EL (cell line): Measurements from ENCODE around the gene CHRDL1.
"Not testable (repeated sequence)": the region's sequence is repeated elsewhere in the genome, so short reads cannot be mapped to it uniquely, and the experiment has no call there.

Experiments used
- DNase-seq: peaks from one replicate; pipeline ENCODE4 v3.0.0-alpha.2; 2016

CHRDL1 gene, protein sequence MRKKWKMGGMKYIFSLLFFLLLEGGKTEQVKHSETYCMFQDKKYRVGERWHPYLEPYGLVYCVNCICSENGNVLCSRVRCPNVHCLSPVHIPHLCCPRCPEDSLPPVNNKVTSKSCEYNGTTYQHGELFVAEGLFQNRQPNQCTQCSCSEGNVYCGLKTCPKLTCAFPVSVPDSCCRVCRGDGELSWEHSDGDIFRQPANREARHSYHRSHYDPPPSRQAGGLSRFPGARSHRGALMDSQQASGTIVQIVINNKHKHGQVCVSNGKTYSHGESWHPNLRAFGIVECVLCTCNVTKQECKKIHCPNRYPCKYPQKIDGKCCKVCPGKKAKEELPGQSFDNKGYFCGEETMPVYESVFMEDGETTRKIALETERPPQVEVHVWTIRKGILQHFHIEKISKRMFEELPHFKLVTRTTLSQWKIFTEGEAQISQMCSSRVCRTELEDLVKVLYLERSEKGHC

DNA sequence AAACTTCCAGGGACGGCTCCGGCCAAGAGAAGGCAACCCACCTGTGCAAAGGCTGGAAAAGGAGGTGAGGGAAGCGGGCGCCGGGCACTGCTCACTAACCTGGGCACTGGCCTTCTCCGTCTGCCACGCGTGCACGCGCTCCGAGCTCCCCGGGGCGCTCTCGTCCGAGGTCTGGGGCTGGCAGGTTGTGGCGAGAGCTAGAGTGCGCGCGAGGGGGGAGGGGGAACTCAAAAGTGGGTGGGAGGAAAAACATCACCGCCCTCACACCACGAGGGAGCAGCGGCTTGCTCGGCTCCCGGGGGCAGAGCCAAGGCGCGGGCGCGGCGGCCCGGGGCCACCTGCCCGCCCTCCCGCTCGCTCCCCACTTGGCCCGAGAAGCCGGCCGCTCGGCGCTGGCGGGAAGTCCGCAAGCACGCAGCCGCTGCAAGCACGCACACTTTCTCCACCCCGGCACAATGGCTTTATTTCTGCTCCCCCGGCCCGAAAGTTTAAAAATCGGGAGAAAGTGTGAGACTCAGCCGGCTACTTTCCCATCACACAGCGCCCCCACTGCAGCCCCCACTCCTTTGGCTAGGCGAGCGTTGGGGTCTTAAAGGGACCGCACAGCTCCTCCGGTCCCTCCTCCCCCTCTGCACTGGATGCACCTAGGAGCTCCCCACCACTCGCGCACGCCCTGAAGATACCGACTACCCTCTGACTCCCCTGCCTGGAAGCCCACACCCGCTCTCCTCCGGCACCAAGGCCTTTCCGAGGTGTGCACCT lies at the start of gene CHRDL1:
Gene CHRDL1, minus strand, starts transcription at position 173 of the 762 bp plus-strand sequence. CDS start 3,636 bp downstream, outside the sequence.
- DNase-seq: peak; percentile 59

DNA sequence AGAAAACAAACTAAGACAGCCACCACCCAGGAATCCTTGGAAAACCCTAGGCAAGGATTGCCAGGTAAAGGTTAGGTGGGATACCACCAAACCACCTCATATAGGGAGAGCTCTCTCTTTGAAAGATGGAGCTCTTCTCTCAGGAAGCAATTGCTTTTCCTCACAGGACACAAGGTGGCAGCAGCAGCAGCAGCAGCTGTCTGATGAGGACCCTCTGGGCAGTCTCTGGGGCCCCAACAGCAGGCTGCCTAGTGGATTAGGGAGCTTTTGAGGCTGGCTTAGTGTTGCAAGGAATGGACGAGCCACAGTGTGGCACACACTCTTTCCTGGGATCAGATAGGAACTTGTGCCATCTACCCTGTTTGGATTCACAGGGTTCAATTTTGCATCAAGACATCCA lies 41.4 kb upstream of the CHRDL1 start:
- DNase-seq: no peak

DNA sequence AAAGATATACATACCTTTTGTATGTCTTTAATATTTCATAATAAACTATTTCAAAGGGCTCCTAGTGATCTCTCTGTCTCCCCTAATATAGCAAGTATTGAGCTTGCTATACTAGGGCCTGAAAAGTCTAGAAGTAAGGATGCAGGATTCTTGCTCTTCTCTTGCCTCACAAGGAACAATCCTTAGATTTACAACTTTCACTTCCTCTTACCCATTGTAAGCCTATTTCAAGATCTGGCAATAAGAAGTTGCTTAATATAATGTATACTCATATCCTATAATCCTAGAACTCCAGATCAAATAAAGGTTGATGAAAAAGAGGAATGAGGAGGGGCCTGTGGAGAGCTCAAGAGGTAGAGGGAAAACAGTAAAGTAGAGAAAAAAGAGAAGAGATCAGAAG lies 40.8 kb upstream of the CHRDL1 start:
- DNase-seq: no peak

DNA sequence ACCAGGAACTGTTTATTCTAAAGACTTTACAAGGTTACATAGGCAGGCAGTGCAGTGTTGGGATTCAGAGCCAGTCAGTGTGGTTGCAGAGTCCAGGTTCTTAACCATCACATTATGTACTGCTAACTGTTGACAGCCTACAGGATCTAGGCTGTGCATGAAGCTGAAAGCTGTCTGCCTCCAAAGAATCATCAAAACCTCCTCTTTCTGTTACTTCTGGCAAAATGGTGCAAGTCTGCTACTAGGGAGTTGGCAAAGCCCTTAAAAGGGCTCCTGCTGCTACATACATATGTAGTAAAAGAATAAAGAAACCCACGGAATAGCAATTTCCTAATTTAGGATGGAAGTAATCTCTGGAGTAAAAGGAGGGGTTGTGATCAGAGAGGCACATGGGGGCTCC lies 40.4 kb upstream of the CHRDL1 start:
- DNase-seq: no peak

DNA sequence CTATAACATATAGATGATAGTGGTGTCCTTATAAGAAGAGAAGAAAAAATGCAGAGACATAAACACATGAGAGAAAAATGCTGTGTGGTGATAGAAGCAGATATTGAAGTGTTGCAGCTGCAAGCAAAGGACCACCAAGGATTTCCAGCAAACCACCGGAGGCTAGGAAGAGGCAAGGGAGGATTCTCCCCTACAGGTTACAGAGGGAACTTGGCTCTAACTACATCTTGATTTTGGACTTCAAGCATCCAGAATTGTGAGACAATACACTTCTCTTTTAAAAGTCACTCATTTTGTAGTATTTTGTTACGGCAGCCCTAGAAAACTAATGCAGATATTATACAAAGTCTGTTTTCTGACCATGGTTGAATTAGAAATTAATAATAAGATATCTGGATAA lies 30.4 kb upstream of the CHRDL1 start:
- DNase-seq: no peak

DNA sequence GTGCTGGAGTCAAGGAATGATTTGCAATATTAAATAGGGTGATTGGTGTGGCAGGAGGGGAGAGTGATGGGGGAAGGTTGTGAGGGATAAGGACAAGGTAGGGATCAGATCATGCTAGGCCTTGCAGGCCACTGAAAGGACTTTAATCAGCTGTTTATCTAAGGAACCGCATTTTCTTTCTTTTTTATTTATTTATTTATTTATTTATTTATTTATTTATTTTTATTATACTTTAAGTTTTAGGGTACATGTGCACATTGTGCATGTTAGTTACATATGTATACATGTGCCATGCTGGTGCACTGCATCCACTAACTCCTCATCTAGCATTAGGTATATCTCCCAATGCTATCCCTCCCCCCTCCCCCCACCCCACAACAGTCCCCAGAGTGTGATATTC lies 20.9 kb upstream of the CHRDL1 start:
- DNase-seq: not testable (repeated sequence)

DNA sequence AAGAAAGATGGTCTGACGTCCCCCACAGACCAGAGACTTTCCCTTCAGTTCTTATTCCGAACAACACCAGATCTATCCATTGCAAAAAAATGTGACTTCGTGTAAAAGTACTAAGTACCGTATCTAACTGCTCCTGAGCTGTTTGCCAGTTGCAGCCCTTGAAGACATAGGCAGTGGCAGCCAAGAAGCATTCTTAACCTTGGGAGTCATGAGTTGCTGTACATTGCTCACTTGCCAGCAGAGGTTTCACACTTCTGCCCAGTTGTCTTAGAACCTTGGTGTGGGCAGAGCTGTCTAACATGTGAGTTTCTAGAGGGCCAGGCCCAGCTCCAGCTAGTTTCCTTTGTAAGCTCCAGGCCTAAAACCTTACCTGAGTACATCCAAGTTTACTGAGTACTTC lies 10.5 kb upstream of the CHRDL1 start:
- peak; percentile 75 for DNase-seq

DNA sequence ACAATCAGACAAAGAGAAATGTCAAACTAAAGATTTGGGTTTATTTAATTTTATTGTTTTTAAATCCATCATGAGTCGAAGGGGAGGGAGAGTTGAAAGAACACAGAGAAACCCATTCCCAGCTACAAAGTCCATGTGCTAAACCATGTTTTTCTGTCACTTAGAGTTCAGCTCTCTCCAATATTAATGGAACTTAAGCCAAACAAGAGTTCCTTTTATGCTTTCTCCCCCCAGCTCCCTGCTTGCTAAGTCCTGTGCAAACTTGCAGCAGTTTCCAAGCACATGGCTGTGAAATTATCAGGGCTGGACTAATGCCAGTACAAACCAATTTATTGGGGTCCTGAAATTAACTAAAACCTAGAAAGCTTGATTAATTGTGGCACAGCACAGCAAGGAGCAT lies 9.7 kb upstream of the CHRDL1 start:
- no peak for DNase-seq

DNA sequence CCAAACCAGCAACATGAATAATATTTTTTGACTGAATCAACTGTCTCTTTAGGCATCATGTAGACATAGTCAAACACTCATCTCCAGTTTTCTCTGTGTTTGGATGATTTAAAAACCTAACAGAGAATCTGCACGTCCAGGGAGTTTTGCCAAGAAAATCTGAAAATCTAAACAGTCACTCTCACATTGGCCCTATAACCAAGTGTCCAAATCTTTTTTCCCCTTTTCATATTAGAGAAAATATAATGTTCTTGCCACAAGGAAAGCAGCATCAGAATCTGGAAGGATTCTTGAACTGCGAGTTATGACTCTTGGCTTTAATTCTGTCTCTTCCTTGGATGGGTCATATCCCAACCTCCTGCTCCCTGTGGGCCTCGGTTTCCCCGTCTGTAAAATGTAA lies 8.8 kb upstream of the CHRDL1 start:
- DNase-seq: no peak

DNA sequence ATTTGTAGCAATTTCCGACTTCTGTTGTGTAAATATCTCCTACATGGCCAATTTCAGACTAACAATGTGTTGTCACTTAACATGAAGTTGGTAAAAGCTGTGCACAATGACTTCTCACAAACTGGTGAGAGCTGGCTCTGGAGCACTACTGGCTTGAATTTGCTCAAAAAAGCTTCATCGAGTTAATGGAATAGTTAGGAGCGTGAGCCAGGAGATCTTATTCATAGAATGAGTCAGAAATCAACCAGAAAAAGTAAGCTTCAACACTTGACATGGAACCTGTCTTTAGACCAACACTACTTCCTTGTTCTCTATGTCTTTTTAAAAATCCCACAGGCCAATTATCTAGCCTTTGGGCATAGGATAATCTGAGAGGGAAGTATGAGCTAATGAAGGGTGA lies 7.9 kb upstream of the CHRDL1 start:
- DNase-seq: no peak

DNA sequence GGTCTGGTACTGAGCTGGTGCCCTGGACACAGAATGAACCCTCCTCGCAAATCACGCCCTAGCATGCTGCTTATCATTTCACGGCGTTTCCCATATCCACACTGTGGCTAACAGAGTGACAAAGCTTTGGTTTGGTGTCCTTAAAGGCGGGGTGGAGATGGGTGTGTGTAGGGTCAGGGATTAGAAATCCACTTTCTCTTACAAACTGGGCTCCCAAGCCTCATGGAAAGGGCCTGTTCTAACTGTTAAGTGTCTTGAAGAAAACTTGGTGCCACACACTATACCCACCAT lies 735 bp upstream of the CHRDL1 start:
- no peak for DNase-seq

DNA sequence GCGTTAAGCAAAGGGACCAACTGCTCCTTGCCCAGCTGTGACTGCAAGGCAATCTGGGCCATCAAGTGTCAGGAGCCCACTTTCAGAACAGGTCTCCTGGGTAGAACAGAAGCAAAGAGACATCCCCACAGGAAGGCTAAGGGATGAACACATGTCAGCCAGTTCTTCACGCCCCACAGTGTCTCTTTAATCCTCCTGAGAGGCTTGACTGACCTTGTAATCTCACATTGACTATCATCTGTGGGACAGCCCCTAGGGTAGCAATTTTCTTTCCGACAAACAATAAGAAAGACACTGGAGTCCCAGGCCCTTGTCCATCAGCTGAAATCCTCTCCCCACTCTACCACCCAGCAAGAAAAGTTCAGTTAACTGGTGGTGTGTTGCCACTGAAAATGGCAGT lies 1.0 kb downstream of the CHRDL1 start:
- DNase-seq: no peak

DNA sequence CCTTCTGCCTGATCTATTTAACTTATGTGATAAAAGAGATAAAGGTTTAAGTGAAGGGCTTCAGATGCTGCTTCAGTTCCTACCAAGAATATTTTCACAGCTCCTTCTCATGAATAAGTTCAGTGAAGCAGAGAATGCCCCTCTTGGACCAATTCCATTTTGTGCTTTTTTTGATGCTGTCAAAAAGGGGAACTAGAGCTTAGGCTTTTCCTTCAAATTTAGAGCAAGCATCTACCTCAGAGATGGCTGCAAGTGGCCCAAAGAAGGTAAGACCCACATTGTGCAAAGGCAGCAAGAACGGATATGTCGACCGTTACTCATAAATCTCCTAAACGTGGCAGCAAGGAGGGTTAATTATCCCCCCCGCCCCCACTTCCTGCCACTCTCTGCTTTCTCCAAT lies 4.5 kb downstream of the CHRDL1 start:
- no peak for DNase-seq

DNA sequence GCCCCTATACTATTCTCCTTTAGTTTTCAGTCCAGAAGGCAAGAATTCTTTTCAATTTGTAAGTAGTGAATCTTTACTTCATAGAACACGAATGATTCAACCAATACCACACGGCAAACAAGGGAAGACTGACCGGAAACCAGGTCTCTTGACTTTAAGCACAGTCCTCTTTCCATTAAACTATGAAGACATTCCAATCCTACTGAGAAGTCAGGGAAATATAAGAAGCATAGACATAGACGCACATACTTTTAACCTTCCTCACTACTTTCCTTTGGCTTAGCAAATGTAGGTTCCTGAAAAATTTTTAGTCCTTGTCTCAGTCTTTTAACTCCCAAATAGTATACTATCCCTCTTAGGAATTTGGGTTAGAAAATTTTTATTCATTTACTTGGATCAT lies 9.1 kb downstream of the CHRDL1 start:
- DNase-seq: peak; percentile 84

DNA sequence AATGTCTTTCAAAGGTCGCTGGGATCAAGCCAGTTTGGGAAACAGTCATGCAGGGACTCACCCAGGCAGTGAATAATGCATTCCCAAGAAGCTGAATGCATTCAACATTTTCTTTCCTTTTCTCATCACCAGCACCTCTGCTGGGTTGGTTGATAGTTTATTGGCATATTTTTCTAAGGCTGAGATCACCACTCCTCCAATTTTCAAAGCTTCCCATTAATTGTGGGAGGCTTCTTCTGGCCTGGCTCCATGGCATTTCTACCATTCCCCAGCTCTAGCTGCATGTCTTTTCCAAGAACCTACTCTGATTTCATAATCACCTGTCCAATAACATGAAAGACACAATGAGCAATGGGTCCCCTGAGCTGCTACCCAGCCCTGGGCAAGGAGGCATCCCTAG lies 35.8 kb downstream of the CHRDL1 start:
- DNase-seq: peak; percentile 84

DNA sequence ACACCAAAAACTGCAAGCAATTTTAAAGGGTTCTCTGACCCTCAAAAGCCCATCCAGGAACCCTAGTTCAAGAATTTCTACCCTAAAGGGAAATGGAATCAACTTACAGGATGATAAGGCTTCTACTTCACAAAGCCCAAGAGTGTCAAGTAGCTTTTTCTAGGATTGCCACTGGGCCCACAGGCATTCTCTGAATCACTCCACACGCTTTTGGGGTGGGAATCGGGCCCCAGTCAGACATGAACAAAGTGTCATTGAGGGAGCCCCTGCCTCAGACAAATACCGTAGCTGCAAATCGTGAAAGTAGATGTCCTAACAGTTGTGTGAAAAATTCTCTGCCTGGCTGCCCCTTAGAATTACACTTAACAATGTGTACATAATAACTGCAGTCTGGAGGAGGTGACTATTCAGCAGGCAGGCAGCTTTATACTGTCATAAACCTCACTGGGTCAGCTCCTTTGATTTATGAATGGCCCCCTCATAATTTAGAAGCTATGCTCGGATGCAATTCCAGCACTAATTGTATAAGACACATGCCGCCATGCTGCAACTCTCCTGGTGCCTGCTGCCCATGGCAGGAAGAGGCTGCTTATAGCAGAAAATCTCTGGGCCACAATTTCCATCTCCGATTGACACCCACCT lies 36.7 kb downstream of the CHRDL1 start:
- peak; percentile 32 for DNase-seq

DNA sequence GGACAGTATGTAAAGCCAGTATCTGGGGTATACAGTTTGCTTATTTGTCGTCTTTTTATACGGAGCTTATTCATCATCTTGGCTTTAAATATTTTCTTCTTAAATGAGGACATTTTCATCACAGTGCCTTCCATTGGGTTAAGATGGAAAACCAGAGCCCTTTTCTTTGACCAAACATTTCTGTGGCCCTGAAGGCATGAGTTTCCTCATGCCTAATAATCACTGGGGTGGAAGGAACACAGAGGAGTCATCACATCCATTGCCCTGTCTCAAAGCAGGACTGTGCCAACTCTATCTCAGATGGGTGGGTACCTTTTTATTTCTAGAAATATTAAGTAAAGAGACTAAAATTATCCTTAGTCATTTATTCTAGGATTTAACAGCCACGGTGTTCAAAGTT lies 40.0 kb downstream of the CHRDL1 start:
- peak; percentile 24 for DNase-seq

DNA sequence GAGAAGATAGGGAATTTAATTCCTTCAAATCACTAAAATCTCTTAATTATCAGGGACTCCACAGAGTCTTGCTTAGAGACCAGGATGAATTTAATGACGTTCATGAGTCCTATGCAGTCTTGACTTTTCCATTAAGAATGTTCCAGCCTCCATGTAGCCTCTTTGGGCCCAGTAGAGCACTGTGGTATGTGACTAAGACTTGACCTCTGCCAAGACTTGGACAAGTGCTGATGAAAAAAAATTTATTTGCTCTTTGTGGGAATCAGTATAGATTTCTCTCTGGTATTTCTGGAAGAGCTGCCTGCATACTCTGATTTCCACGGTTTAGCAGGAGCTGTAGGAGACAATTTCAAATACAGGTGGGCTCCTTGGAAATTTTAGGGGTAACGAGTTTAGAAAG lies 40.6 kb downstream of the CHRDL1 start:
- DNase-seq: peak; percentile 73

DNA sequence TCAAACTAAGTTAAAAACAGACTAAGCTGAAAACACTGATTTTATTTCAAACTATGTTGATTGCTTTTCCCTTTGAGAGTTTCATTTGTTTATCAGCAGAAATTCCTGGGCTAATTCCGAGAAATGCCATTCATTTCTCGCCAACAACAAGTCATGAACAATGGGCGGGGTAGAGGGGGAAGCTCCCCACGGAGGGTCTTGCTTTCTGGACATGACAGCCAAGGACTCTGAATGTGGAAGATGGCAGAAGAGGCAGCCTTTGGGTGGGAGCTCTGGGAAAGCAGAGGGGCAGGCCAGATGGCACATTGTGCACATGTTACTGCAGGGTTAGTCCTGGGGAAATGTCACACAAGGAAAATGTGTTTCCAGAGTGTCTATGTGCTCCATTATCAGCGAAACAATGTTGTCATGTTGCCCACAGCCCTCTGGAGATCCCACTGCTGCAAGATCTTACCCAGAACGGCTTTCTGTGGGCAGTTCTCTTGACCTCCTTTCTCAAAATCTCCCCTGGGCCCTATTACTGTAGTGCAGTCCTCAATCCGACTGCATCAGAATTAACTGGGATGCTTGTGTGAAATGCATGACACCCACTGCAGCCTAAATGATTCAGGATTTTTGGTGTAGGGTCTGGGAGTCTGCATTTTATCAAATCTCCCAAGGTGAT lies 45.0 kb downstream of the CHRDL1 start:
- DNase-seq: no peak

DNA sequence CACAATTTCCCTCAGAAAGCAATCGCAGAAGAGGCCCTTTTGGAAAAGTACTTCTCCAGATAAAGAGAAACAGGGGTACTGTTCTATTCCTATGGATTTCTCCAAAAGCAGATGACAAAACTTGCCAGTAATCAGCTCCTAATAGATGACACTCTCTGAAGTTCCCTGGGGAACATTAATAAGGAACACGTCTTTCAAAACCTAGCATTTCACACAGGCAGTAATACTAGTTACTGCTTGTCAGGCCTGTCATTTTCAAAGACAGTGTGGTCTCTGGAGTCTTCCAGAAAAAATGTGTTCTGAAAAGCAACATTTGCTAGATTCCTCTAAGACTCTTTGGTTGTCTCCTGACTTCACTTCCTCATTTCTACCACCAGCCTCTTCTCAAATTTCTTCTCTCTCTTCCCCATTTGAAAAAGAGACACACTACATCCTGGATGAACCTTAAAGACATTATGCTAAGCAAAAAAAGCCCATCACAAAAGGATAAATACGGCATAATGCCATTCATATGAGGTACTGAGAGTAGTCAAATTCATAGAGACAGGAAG lies 47.3 kb downstream of the CHRDL1 start:
- DNase-seq: no peak

DNA sequence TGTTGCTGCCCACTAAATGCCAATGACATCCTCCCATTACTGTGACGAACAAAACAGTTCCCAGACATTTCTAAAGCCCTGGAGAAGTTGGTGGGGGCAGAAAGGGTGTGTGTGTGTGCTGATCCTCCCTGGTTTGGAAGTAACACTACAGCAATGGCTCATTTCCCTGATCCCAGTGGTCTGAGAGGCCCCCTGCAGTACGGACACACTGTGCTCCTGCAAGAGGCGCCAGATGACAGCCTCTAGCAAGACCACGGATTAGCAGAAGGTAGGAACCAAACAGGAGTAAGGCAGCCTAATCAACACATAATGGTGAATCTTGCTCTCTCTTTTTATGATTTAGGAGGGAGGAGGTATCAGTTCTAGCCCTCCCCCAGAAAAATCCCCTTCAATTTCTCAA lies 49.6 kb downstream of the CHRDL1 start:
- DNase-seq: no peak

DNA sequence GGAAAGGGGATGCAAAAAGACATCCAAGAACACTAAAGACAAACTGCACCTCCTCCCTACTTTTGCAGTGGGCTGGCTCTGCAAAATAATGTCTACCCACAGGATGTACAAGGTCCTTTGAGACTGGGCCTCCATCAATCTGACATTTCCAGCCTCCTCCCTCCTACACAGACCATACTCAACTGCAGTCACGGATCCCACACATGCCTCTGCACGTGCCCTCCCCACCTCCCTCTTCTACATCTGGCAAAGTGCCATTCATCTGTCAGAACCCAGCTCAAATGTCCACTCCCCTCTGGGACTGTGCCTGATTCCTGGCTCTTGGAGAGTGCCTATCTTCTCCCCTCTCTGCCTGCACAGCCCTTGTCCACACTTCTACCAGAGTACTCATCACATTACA lies 50.3 kb downstream of the CHRDL1 start:
- DNase-seq: no peak

DNA sequence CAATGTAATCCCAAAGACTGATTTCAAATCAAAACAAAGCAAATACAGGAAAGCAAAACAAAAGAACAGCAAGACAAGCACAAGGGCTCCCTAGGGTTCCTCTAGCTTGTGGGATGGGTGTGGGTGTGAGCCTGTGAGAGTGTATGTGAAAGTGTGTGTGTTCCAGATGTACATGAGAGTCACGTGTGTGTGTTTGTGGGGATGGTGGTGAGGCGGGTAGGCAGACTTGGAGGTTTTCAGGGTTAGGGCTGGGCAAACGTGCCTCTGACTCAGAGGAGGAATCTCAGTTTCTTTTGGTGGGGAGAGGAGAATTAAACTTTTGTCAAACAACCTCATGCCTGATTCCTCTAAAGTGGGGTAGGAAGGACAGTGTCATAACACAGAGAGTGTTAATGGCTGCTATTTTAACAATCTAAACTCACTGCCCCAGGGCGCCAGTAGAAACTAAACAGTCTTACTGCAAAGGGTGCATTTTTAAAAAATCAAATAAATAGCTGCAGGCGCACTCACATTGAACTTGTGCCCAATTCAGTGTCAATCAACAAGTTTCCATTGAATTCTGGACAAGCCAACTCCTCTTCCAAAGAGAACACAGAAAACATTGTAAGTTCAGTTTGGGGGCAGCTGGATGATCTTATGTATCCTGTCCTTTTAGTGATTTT lies 51.8 kb downstream of the CHRDL1 start:
- DNase-seq: peak; percentile 53
